Lung (tissue), 12 donors: ENCODE data around the gene RAB33A. TPM values are rescaled to one million over a fixed set of nuclear protein-coding genes. Genes with fewer than 3 reads are reported as not detected.

Experiments
- ATAC-seq: fragments of 200-7000 bp; cut with Tn5 transposase; one replicate; pipeline ENCODE4 v1.9.1; 2020; ENCODE audit warnings: moderate number of reproducible peaks; ENCODE audit not compliant: insufficient read depth, low FRiP score
- DNase-seq, 3 donors: peaks; one replicate each; pipeline ENCODE4 v3.0.0-alpha.2; 2013 to 2017
- H3K27ac ChIP-seq, 2 donors: one replicate each; pipeline ENCODE4 v1.5.1; 2013; ENCODE audit warnings: mild to moderate bottlenecking in 2 of 2, moderate library complexity in 2 of 2, control low read depth in 1 of 2, inconsistent platforms in 1 of 2, low read depth in 1 of 2, low read length in 1 of 2
- H3K27me3 ChIP-seq, 3 donors: one replicate each; pipeline ENCODE4 v1.5.1; 2013; ENCODE audit warnings: low read length in 2 of 3; ENCODE audit not compliant: control insufficient read depth in 3 of 3, insufficient read depth in 3 of 3
- H3K36me3 ChIP-seq, 4 donors: one replicate each; pipeline ENCODE4 v1.5.1; 2013; ENCODE audit warnings: low read length in 4 of 4, mild to moderate bottlenecking in 1 of 4, moderate library complexity in 1 of 4; ENCODE audit not compliant: control insufficient read depth in 4 of 4, insufficient read depth in 4 of 4
- H3K4me1 ChIP-seq, 5 donors: one replicate each; pipeline ENCODE4 v1.5.1; 2013; ENCODE audit warnings: low read length in 5 of 5, mild to moderate bottlenecking in 2 of 5, moderate library complexity in 1 of 5; ENCODE audit not compliant: control insufficient read depth in 5 of 5, insufficient read depth in 5 of 5
- H3K4me3 ChIP-seq: one replicate; pipeline ENCODE4 v1.5.1; 2013; ENCODE audit warnings: mild to moderate bottlenecking, control low read depth, moderate library complexity
- H3K9ac ChIP-seq, 2 donors: one replicate each; pipeline ENCODE4 v1.5.1; 2013; ENCODE audit warnings: low read length in 2 of 2, control low read depth in 1 of 2; ENCODE audit not compliant: insufficient read depth in 1 of 2
- H3K9me3 ChIP-seq, 4 donors: one replicate each; pipeline ENCODE4 v1.5.1; 2013; ENCODE audit warnings: low read length in 3 of 4, mild to moderate bottlenecking in 1 of 4, moderate library complexity in 1 of 4; ENCODE audit not compliant: control insufficient read depth in 4 of 4, insufficient read depth in 3 of 4
- CTCF ChIP-seq: IDR thresholded peaks from 2 replicates; pipeline ENCODE4 v1.5.1; 2012; ENCODE audit warnings: mild to moderate bottlenecking; ENCODE audit errors: control extremely low read depth, extremely low read depth
- WGBS, 2 donors: extraction: QIAGEN DNeasy Blood & Tissue Kit; methylation state at CpG; one replicate each; pipeline ENCODE4 v1.1.7; 2013; 5-methylcytosine and 5-hydroxymethylcytosine counted together
- polyA plus RNA-seq, 2 donors: library from polyadenylated mRNA; stranded (reverse); fragments of 200-250 nt; gene quantifications; one replicate each; pipeline ENCODE4 v1.2.1, GENCODE V29; 2013
- total RNA-seq, 2 donors: library from RNA; depleted of rRNA in 1 of 2; stranded (reverse); fragments of >200 nt in 1 of 2; gene quantifications; one replicate each; pipeline ENCODE4 v1.2.1, GENCODE V29; 2014 to 2021
- donor health status: control.
- donor health status: control.
- donor health status: Bipolar disorder and iron deficiency.
- donor health status: healthy.
- donor health status: DM: yes; HTN: yes; CAD: no.

RAB33A gene
- total and polyA plus RNA-seq, 4 donors, result 0.37 to 10.0 (median 1.4) TPM

- no peaks in the 10 kb centered on the region for H3K9me3 ChIP-seq
- DNase-seq (no peak), ATAC-seq (no peak)
- WGBS, 2 donors, result 85 to 100% methylated on average over 2 of the region's 2 CpGs
- no peak for TF ChIP-seq CTCF
- peaks cover 0 to 5% (median 5%) of the 10 kb centered on the region in 3 donors for H3K27me3 ChIP-seq
- no peak overlapping the region for H3K27ac ChIP-seq
- H3K36me3 ChIP-seq, result no peaks in the 10 kb centered on the region
- H3K4me1 ChIP-seq, result peaks cover 0 to 10% (median 4%) of the 10 kb centered on the region in 5 donors
- no peak overlapping the region for H3K9ac ChIP-seq
- no peak overlapping the region for H3K4me3 ChIP-seq
These were observed 3.2 kb downstream of the RAB33A start for GRCh38 chrX:130174937-130175336.

- H3K36me3 ChIP-seq, result no peaks in the 10 kb centered on the region
- H3K27me3 ChIP-seq, result peaks cover 0 to 2% (median 0%) of the 10 kb centered on the region in 3 donors
- peaks cover 0 to 10% (median 4%) of the 10 kb centered on the region in 5 donors for H3K4me1 ChIP-seq
- ATAC-seq (no peak), DNase-seq (no peak)
- no peak for TF ChIP-seq CTCF
- no peaks in the 10 kb centered on the region for H3K9me3 ChIP-seq
- no peak overlapping the region for H3K4me3 ChIP-seq
- no peak overlapping the region for H3K9ac ChIP-seq
- H3K27ac ChIP-seq, result no peak overlapping the region
These were observed 4.6 kb downstream of the RAB33A start for GRCh38 chrX:130176354-130176776.

- H3K27ac ChIP-seq, result no peak overlapping the region
- no peak for TF ChIP-seq CTCF
- H3K36me3 ChIP-seq, result no peaks in the 10 kb centered on the region
- no peaks in the 10 kb centered on the region for H3K9me3 ChIP-seq
- H3K27me3 ChIP-seq, result peaks cover 0 to 2% (median 0%) of the 10 kb centered on the region in 3 donors
- 60 to 90% methylated on average over 4 of the region's 4 CpGs for WGBS, 2 donors
- ATAC-seq (no peak), DNase-seq (no peak)
- H3K9ac ChIP-seq, result no peak overlapping the region
- H3K4me1 ChIP-seq, result peaks cover 0 to 7% (median 4%) of the 10 kb centered on the region in 5 donors
- H3K4me3 ChIP-seq, result no peak overlapping the region
These were observed 5.2 kb downstream of the RAB33A start for GRCh38 chrX:130176942-130177341.

- ATAC-seq (no peak), DNase-seq (no peak)
- no peak for TF ChIP-seq CTCF
- Histone ChIP-seq H3K4me1 (peaks cover 0 to 4% (median 0%) of the 10 kb centered on the region in 5 donors), H3K27me3 (peaks cover 0 to 2% (median 0%) of the 10 kb centered on the region in 3 donors), H3K9me3 (no peaks in the 10 kb centered on the region), H3K27ac (no peak overlapping the region), H3K9ac (no peak overlapping the region), H3K36me3 (no peaks in the 10 kb centered on the region), H3K4me3 (no peak overlapping the region)
- 69 to 79% methylated on average over 5 of the region's 5 CpGs for WGBS, 2 donors
These were observed 7.4 kb downstream of the RAB33A start for GRCh38 chrX:130179170-130179569.
